ENCODE results near the gene IFNK. TPM values are rescaled to one million over a fixed set of nuclear protein-coding genes. Genes with fewer than 3 reads are reported as not detected.

Gene IFNK
- total RNA-seq, 2 experiments from 2014 or later: not detected

- DNase-seq (no peak), ATAC-seq (no peak)
- Mint-ChIP-seq H3K27ac (no peak overlapping the region), H3K4me1 (no peaks in the 10 kb centered on the region), H3K36me3 (ENCODE audit: low read depth) (peaks cover 17% of the 10 kb centered on the region), H3K27me3 (no peaks in the 10 kb centered on the region), H3K9me3 (ENCODE audit: low read depth) (no peaks in the 10 kb centered on the region), H3K4me3 (no peak overlapping the region)
- intact Hi-C loops (cut with DNase I, micrococcal nuclease): loop anchor here in 1 of 2 experiments (10.0 kb wide), 1 partner anchor 65 kb away; no protein-coding TSS in a partner anchor
- POLR2A ChIA-PET: no interaction called here
- CTCF ChIA-PET: interaction anchor here (0.6 to 2.0 kb wide), 2 partner anchors 10 to 317 kb away, joined by 4 to 8 read pairs; partner anchors contain the start of gene MOB3B
Measured at GRCh38 chr9:27539479-27540441, 15.7 kb downstream of the IFNK start.

- no peak for ATAC-seq
- H3K4me1 Mint-ChIP-seq: no peaks in the 10 kb centered on the region
- no peak overlapping the region for H3K27ac Mint-ChIP-seq
- POLR2A ChIA-PET: no interaction called here
- intact Hi-C loops (cut with DNase I, micrococcal nuclease): no loop called here
- H3K4me3 Mint-ChIP-seq: no peak overlapping the region
- H3K9me3 Mint-ChIP-seq (ENCODE audit: low read depth): no peaks in the 10 kb centered on the region
- CTCF ChIA-PET: interaction anchor here (2.0 kb wide), 1 partner anchor 11 kb away, joined by 8 read pairs; the partner anchor contains the start of gene MOB3B
- H3K27me3 Mint-ChIP-seq: no peaks in the 10 kb centered on the region
- DNase-seq: no peak
- H3K36me3 Mint-ChIP-seq (ENCODE audit: low read depth): peaks cover 17% of the 10 kb centered on the region
Measured at GRCh38 chr9:27540502-27540901, 16.4 kb downstream of the IFNK start.

- H3K9me3 Mint-ChIP-seq (ENCODE audit: low read depth): no peaks in the 10 kb centered on the region
- no peak overlapping the region for H3K27ac Mint-ChIP-seq
- no peaks in the 10 kb centered on the region for H3K27me3 Mint-ChIP-seq
- ATAC-seq (no peak), DNase-seq (no peak)
- ChIA-PET CTCF (interaction anchor here (1.0 kb wide), 1 partner anchor 18 kb away, joined by 3 read pairs; no protein-coding TSS in a partner anchor), POLR2A (no interaction called here)
- intact Hi-C loops (cut with DNase I, micrococcal nuclease): no loop called here
- no peak overlapping the region for H3K4me3 Mint-ChIP-seq
- peaks cover 13% of the 10 kb centered on the region for H3K36me3 Mint-ChIP-seq (ENCODE audit: low read depth)
- no peaks in the 10 kb centered on the region for H3K4me1 Mint-ChIP-seq
Measured at GRCh38 chr9:27541740-27542139, 17.6 kb downstream of the IFNK start.

GRCh38 chr9:27542508-27542907 is 18.4 kb downstream of the IFNK start:
- no peak for ATAC-seq
- ChIA-PET POLR2A (no interaction called here), CTCF (no interaction called here)
- Mint-ChIP-seq H3K4me1 (no peaks in the 10 kb centered on the region), H3K4me3 (no peak overlapping the region), H3K27ac (no peak overlapping the region), H3K27me3 (no peaks in the 10 kb centered on the region), H3K36me3 (ENCODE audit: low read depth) (peaks cover 13% of the 10 kb centered on the region), H3K9me3 (ENCODE audit: low read depth) (no peaks in the 10 kb centered on the region)
- no peak for DNase-seq
- intact Hi-C loops (cut with DNase I, micrococcal nuclease): no loop called here

GRCh38 chr9:27545471-27545870 is 21.4 kb downstream of the IFNK start:
- ChIA-PET POLR2A (no interaction called here), CTCF (interaction anchor here (1.3 to 4.0 kb wide), 4 partner anchors 9 to 213 kb away, joined by 4 to 32 read pairs (median 5); no protein-coding TSS in a partner anchor)
- DNase-seq (no peak), ATAC-seq (no peak)
- intact Hi-C loops (cut with DNase I, micrococcal nuclease): loop anchor here in 1 of 2 experiments (1.0 kb wide), 1 partner anchor 12 kb away; no protein-coding TSS in a partner anchor
- H3K36me3 Mint-ChIP-seq (ENCODE audit: low read depth): peaks cover 15% of the 10 kb centered on the region
- H3K27ac Mint-ChIP-seq: no peak overlapping the region
- no peaks in the 10 kb centered on the region for H3K4me1 Mint-ChIP-seq
- no peaks in the 10 kb centered on the region for H3K27me3 Mint-ChIP-seq
- no peak overlapping the region for H3K4me3 Mint-ChIP-seq
- no peaks in the 10 kb centered on the region for H3K9me3 Mint-ChIP-seq (ENCODE audit: low read depth)

GRCh38 chr9:27548055-27548741 is 24.1 kb downstream of the IFNK start:
- Mint-ChIP-seq H3K9me3 (ENCODE audit: low read depth) (no peaks in the 10 kb centered on the region), H3K4me3 (no peak overlapping the region), H3K4me1 (no peaks in the 10 kb centered on the region), H3K27me3 (no peaks in the 10 kb centered on the region), H3K27ac (no peak overlapping the region), H3K36me3 (ENCODE audit: low read depth) (peaks cover 15% of the 10 kb centered on the region)
- intact Hi-C loops (cut with DNase I, micrococcal nuclease): loop anchor here (1.0 kb wide), 1 partner anchor 215 kb away; no protein-coding TSS in a partner anchor
- POLR2A ChIA-PET: no interaction called here
- CTCF ChIA-PET: interaction anchor here (1.1 to 4.0 kb wide), 5 partner anchors 11 to 216 kb away, joined by 3 to 32 read pairs (median 4); no protein-coding TSS in a partner anchor
- ATAC-seq: no peak
- no peak for DNase-seq

GRCh38 chr9:27549196-27549755 is 25.2 kb downstream of the IFNK start:
- Mint-ChIP-seq H3K27ac (no peak overlapping the region), H3K27me3 (no peaks in the 10 kb centered on the region), H3K4me1 (no peaks in the 10 kb centered on the region), H3K36me3 (ENCODE audit: low read depth) (peaks cover 18% of the 10 kb centered on the region), H3K9me3 (ENCODE audit: low read depth) (no peaks in the 10 kb centered on the region), H3K4me3 (no peak overlapping the region)
- intact Hi-C loops (cut with DNase I, micrococcal nuclease): no loop called here
- DNase-seq (no peak), ATAC-seq (no peak)
- ChIA-PET CTCF (interaction anchor here (0.7 to 1.3 kb wide), 3 partner anchors 74 to 217 kb away, joined by 3 to 5 read pairs (median 3); no protein-coding TSS in a partner anchor), POLR2A (no interaction called here)

GRCh38 chr9:27554712-27555111 is 30.6 kb downstream of the IFNK start:
- Mint-ChIP-seq H3K27me3 (no peaks in the 10 kb centered on the region), H3K4me1 (no peaks in the 10 kb centered on the region), H3K4me3 (no peak overlapping the region), H3K9me3 (ENCODE audit: low read depth) (no peaks in the 10 kb centered on the region), H3K36me3 (ENCODE audit: low read depth) (peaks cover 20% of the 10 kb centered on the region), H3K27ac (no peak overlapping the region)
- ChIA-PET POLR2A (no interaction called here), CTCF (interaction anchor here (0.7 to 1.2 kb wide), 3 partner anchors 15 to 225 kb away, joined by 3 read pairs; no protein-coding TSS in a partner anchor)
- ATAC-seq (no peak), DNase-seq (no peak)
- intact Hi-C loops (cut with DNase I, micrococcal nuclease): no loop called here

- POLR2A ChIA-PET: no interaction called here
- ATAC-seq (no peak), DNase-seq (no peak)
- no peak overlapping the region for H3K27ac Mint-ChIP-seq
- CTCF ChIA-PET: interaction anchor here (0.8 kb wide), 1 partner anchor 12 kb away, joined by 4 read pairs; no protein-coding TSS in a partner anchor
- H3K36me3 Mint-ChIP-seq (ENCODE audit: low read depth): peaks cover 22% of the 10 kb centered on the region
- no peaks in the 10 kb centered on the region for H3K9me3 Mint-ChIP-seq (ENCODE audit: low read depth)
- no peaks in the 10 kb centered on the region for H3K27me3 Mint-ChIP-seq
- no peaks in the 10 kb centered on the region for H3K4me1 Mint-ChIP-seq
- H3K4me3 Mint-ChIP-seq: no peak overlapping the region
- intact Hi-C loops (cut with DNase I, micrococcal nuclease): no loop called here
Measured at GRCh38 chr9:27556470-27556869, 32.4 kb downstream of the IFNK start.

GRCh38 chr9:27558307-27558706 is 34.2 kb downstream of the IFNK start:
- intact Hi-C loops (cut with DNase I, micrococcal nuclease): no loop called here
- Mint-ChIP-seq H3K4me1 (peaks cover 3% of the 10 kb centered on the region), H3K27ac (no peak overlapping the region), H3K4me3 (no peak overlapping the region), H3K9me3 (ENCODE audit: low read depth) (no peaks in the 10 kb centered on the region), H3K27me3 (no peaks in the 10 kb centered on the region), H3K36me3 (ENCODE audit: low read depth) (peaks cover 18% of the 10 kb centered on the region)
- ChIA-PET CTCF (interaction anchor here (1.2 to 1.9 kb wide), 2 partner anchors 29 to 225 kb away, joined by 3 to 5 read pairs; partner anchors contain the start of gene MOB3B), POLR2A (no interaction called here)
- DNase-seq (no peak), ATAC-seq (no peak)

GRCh38 chr9:27560457-27560856 is 36.4 kb downstream of the IFNK start:
- ChIA-PET CTCF (interaction anchor here (1.2 to 2.1 kb wide), 4 partner anchors 13 to 227 kb away, joined by 3 to 6 read pairs (median 4); no protein-coding TSS in a partner anchor), POLR2A (interaction anchor here (1.2 to 1.5 kb wide), 2 partner anchors 11 to 12 kb away, joined by 4 to 6 read pairs; no protein-coding TSS in a partner anchor)
- Mint-ChIP-seq H3K4me3 (no peak overlapping the region), H3K9me3 (ENCODE audit: low read depth) (no peaks in the 10 kb centered on the region), H3K27me3 (no peaks in the 10 kb centered on the region), H3K4me1 (peaks cover 20% of the 10 kb centered on the region), H3K36me3 (ENCODE audit: low read depth) (peaks cover 19% of the 10 kb centered on the region), H3K27ac (no peak overlapping the region)
- no peak for ATAC-seq
- DNase-seq: no peak
- intact Hi-C loops (cut with DNase I, micrococcal nuclease): no loop called here
